Stimulated activated naive CD8-positive, alpha-beta T cell treated with anti-CD3 and anti-CD28 coated beads, Interleukin-15, amount 100 ng/mL, for 72 hours (primary cell): Measurements from ENCODE around the gene CATSPER3.
"Not testable (repeated sequence)": the region's sequence is repeated elsewhere in the genome, so short reads cannot be mapped to it uniquely, and the experiment has no call there.

Experiments used
- ATAC-seq: fragments of 150-1000 bp; cut with Tn5 transposase; 2 replicates; pipeline ENCODE4 v1.10.0; 2021; ENCODE audit warnings: mild to moderate bottlenecking, moderate library complexity
- DNase-seq, 2 donors: peaks; one replicate each; pipeline ENCODE4 v3.0.0; 2021 to 2022
- H3K27ac Mint-ChIP-seq, 2 donors: one replicate each; pipeline ENCODE4 v1.8.0; 2022; ENCODE audit warnings: mild to moderate bottlenecking in 2 of 2, mixed read lengths in 2 of 2, moderate library complexity in 2 of 2
- H3K27me3 Mint-ChIP-seq: one replicate; pipeline ENCODE4 v1.8.0; 2022; ENCODE audit warnings: mixed read lengths
- H3K4me1 Mint-ChIP-seq: one replicate; pipeline ENCODE4 v1.8.0; 2022; ENCODE audit warnings: mild to moderate bottlenecking, mixed read lengths
- H3K4me3 Mint-ChIP-seq, 2 donors: one replicate each; pipeline ENCODE4 v1.8.0; 2022; ENCODE audit warnings: mild to moderate bottlenecking in 2 of 2, mixed read lengths in 2 of 2, moderate library complexity in 1 of 2
- H3K9me3 Mint-ChIP-seq, 2 donors: one replicate each; pipeline ENCODE4 v1.8.0; 2022; ENCODE audit warnings: mixed read lengths in 2 of 2

Gene CATSPER3

GRCh38 chr5:134995850-134996402, 28.2 kb downstream of the CATSPER3 start:
- Mint-ChIP-seq H3K27ac (no peak overlapping the region), H3K4me3 (no peak overlapping the region)
- DNase-seq: no peak

GRCh38 chr5:134997015-134997414, 29.3 kb downstream of the CATSPER3 start:
- Mint-ChIP-seq H3K27me3 (no peaks in the 10 kb centered on the region), H3K4me3 (no peak overlapping the region), H3K4me1 (no peaks in the 10 kb centered on the region), H3K27ac (no peak overlapping the region), H3K9me3 (no peaks in the 10 kb centered on the region)
- DNase-seq (no peak), ATAC-seq (no peak)

More at GRCh38 chr5:134995850-134996402, 28.2 kb downstream of the CATSPER3 start:
- no peaks in the 10 kb centered on the region for H3K9me3 Mint-ChIP-seq
- H3K27me3 Mint-ChIP-seq: no peaks in the 10 kb centered on the region
- no peak for ATAC-seq
- no peaks in the 10 kb centered on the region for H3K4me1 Mint-ChIP-seq

GRCh38 chr5:134998068-134998467, 30.4 kb downstream of the CATSPER3 start:
- DNase-seq, H3K27me3 Mint-ChIP-seq, H3K4me3 Mint-ChIP-seq, H3K4me1 Mint-ChIP-seq, H3K9me3 Mint-ChIP-seq, H3K27ac Mint-ChIP-seq, ATAC-seq: not testable (repeated sequence)

GRCh38 chr5:135004376-135004775, 36.7 kb downstream of the CATSPER3 start:
- Mint-ChIP-seq H3K27ac (no peak overlapping the region), H3K27me3 (no peaks in the 10 kb centered on the region), H3K4me1 (no peaks in the 10 kb centered on the region), H3K4me3 (no peak overlapping the region), H3K9me3 (peaks cover 0 to 7% of the 10 kb centered on the region in 2 donors)
- no peak for DNase-seq
- no peak for ATAC-seq

- Mint-ChIP-seq H3K27me3 (no peaks in the 10 kb centered on the region), H3K27ac (no peak overlapping the region), H3K9me3 (peaks cover 0 to 7% of the 10 kb centered on the region in 2 donors), H3K4me1 (no peaks in the 10 kb centered on the region), H3K4me3 (no peak overlapping the region)
- ATAC-seq (no peak), DNase-seq (no peak)
Observed at GRCh38 chr5:135005076-135005475, 37.4 kb downstream of the CATSPER3 start.

GRCh38 chr5:135007305-135007704, 39.6 kb downstream of the CATSPER3 start:
- Mint-ChIP-seq H3K4me3 (no peak overlapping the region), H3K27ac (no peak overlapping the region), H3K27me3 (no peaks in the 10 kb centered on the region), H3K4me1 (no peaks in the 10 kb centered on the region), H3K9me3 (peaks cover 0 to 5% of the 10 kb centered on the region in 2 donors)
- DNase-seq (no peak), ATAC-seq (no peak)

GRCh38 chr5:135007749-135008363, 40.1 kb downstream of the CATSPER3 start:
- no peaks in the 10 kb centered on the region for H3K4me1 Mint-ChIP-seq
- no peak for ATAC-seq

GRCh38 chr5:135008556-135008955, 40.8 kb downstream of the CATSPER3 start:
- Mint-ChIP-seq H3K4me1 (no peaks in the 10 kb centered on the region), H3K27me3 (no peaks in the 10 kb centered on the region), H3K27ac (no peak overlapping the region), H3K9me3 (no peaks in the 10 kb centered on the region), H3K4me3 (no peak overlapping the region)
- DNase-seq (no peak), ATAC-seq (no peak)

More at GRCh38 chr5:135007749-135008363, 40.1 kb downstream of the CATSPER3 start:
- H3K27me3 Mint-ChIP-seq: no peaks in the 10 kb centered on the region
- H3K4me3 Mint-ChIP-seq: no peak overlapping the region
- no peak for DNase-seq
- H3K9me3 Mint-ChIP-seq: no peaks in the 10 kb centered on the region
- H3K27ac Mint-ChIP-seq: peak overlapping the region in 1 of 2 donors; percentile 63

- H3K9me3 Mint-ChIP-seq: no peaks in the 10 kb centered on the region
- H3K4me3 Mint-ChIP-seq: no peak overlapping the region
- no peak for ATAC-seq
- DNase-seq: no peak
- H3K27ac Mint-ChIP-seq: no peak overlapping the region
- no peaks in the 10 kb centered on the region for H3K27me3 Mint-ChIP-seq
- no peaks in the 10 kb centered on the region for H3K4me1 Mint-ChIP-seq
Observed at GRCh38 chr5:135008981-135009735, 41.5 kb downstream of the CATSPER3 start.

GRCh38 chr5:135009736-135010501, 42.2 kb downstream of the CATSPER3 start:
- H3K27me3 Mint-ChIP-seq: no peaks in the 10 kb centered on the region
- H3K27ac Mint-ChIP-seq: no peak overlapping the region
- no peaks in the 10 kb centered on the region for H3K4me1 Mint-ChIP-seq
- H3K9me3 Mint-ChIP-seq: no peaks in the 10 kb centered on the region
- DNase-seq (no peak), ATAC-seq (no peak)
- H3K4me3 Mint-ChIP-seq: no peak overlapping the region

GRCh38 chr5:135010502-135011354, 43.0 kb downstream of the CATSPER3 start:
- Mint-ChIP-seq H3K27me3 (no peaks in the 10 kb centered on the region), H3K4me1 (no peaks in the 10 kb centered on the region), H3K27ac (no peak overlapping the region), H3K9me3 (no peaks in the 10 kb centered on the region), H3K4me3 (no peak overlapping the region)
- no peak for DNase-seq
- ATAC-seq: no peak

- H3K9me3 Mint-ChIP-seq: no peaks in the 10 kb centered on the region
- H3K4me1 Mint-ChIP-seq: no peaks in the 10 kb centered on the region
- ATAC-seq: no peak
- H3K4me3 Mint-ChIP-seq: no peak overlapping the region
- DNase-seq: no peak
- no peaks in the 10 kb centered on the region for H3K27me3 Mint-ChIP-seq
- no peak overlapping the region for H3K27ac Mint-ChIP-seq
Observed at GRCh38 chr5:135011355-135012032, 43.8 kb downstream of the CATSPER3 start.

- no peaks in the 10 kb centered on the region for H3K4me1 Mint-ChIP-seq
- no peak overlapping the region for H3K4me3 Mint-ChIP-seq
- no peak overlapping the region for H3K27ac Mint-ChIP-seq
- H3K27me3 Mint-ChIP-seq: no peaks in the 10 kb centered on the region
- DNase-seq: no peak
- no peaks in the 10 kb centered on the region for H3K9me3 Mint-ChIP-seq
- no peak for ATAC-seq
Observed at GRCh38 chr5:135012033-135012588, 44.4 kb downstream of the CATSPER3 start.

GRCh38 chr5:135012951-135013391, 45.3 kb downstream of the CATSPER3 start:
- no peak overlapping the region for H3K4me3 Mint-ChIP-seq
- DNase-seq: no peak
- no peaks in the 10 kb centered on the region for H3K4me1 Mint-ChIP-seq
- no peak overlapping the region for H3K27ac Mint-ChIP-seq
- H3K9me3 Mint-ChIP-seq: no peaks in the 10 kb centered on the region
- H3K27me3 Mint-ChIP-seq: no peaks in the 10 kb centered on the region
- no peak for ATAC-seq
